Endothelial cell of umbilical vein (primary cell): ENCODE results near the gene COPS6. TPM values are rescaled to one million over a fixed set of nuclear protein-coding genes. Genes with fewer than 3 reads are reported as not detected.

Source experiments
- BruUV-seq: library from RNA; stranded (reverse); fragments of 400-500 nt; replicated peaks from 2 replicates; lab custom pipeline; 2021; lab: Mats Ljungman, UMichigan
- CTCF ChIA-PET: fragments of 300-600, 350-600 bp; sonication (Branson Sonifier 250); formaldehyde crosslinking; loops from one replicate; lab custom pipeline; 2021; ENCODE audit warnings: antibody characterized with exemption, inconsistent platforms; lab: Charles Lee
- POLR2A ChIA-PET: fragments of 300-600, 350-600 bp; sonication (Branson Sonifier 250); formaldehyde crosslinking; loops from one replicate; lab custom pipeline; 2021; ENCODE audit warnings: antibody characterized with exemption, inconsistent platforms; lab: Charles Lee
- DNase-seq: peaks from one replicate; pipeline ENCODE4 v3.0.0-alpha.2; 2011; ENCODE audit warnings: low read depth, low spot score
- FAIRE-seq: peaks from 2 replicates; lab custom pipeline; 2011; peaks lifted over from hg19 to GRCh38; lab: Jason Lieb, UNC
- H2AFZ ChIP-seq: 2 replicates; pipeline ENCODE4 v1.6.0; 2012; ENCODE audit warnings: low read depth, low read length, control low read depth, inconsistent platforms
- H3K27ac ChIP-seq: 2 replicates; pipeline ENCODE4 v1.5.1; 2011; ENCODE audit warnings: low read depth, mild to moderate bottlenecking, control low read depth, low read length, moderate library complexity; ENCODE audit not compliant: insufficient read depth
- H3K27me3 ChIP-seq, 2 experiments: 2 replicates each; pipeline versions ENCODE4 v1.6.0 to v1.6.1; 2011; ENCODE audit warnings: low read length in 2 of 2, mixed read lengths in 1 of 2; ENCODE audit not compliant: control insufficient read depth in 2 of 2, insufficient read depth in 2 of 2
- H3K36me3 ChIP-seq, 2 experiments: 2 replicates in 1 of 2; 3 replicates in 1 of 2; pipeline ENCODE4 v1.5.1; 2011; ENCODE audit warnings: low read length in 2 of 2, mild to moderate bottlenecking in 1 of 2, moderate library complexity in 1 of 2; ENCODE audit not compliant: control insufficient read depth in 2 of 2, insufficient read depth in 2 of 2; ENCODE audit errors: extremely low read depth in 1 of 2
- H3K4me1 ChIP-seq: 3 replicates; pipeline ENCODE4 v1.5.1; 2011; ENCODE audit warnings: mild to moderate bottlenecking, low read length; ENCODE audit not compliant: control insufficient read depth, insufficient read depth; ENCODE audit errors: extremely low read depth
- H3K4me2 ChIP-seq: 2 replicates; pipeline ENCODE4 v1.6.1; 2011; ENCODE audit warnings: low read length, control low read depth, mixed read lengths; ENCODE audit not compliant: insufficient read depth
- H3K4me3 ChIP-seq, 3 experiments: fragments of 200-600 bp in 1 of 3; sonication (generic), shearing (Covaris generic) in 1 of 3; replicated peaks in 1 of 3; 2 replicates each; pipeline ENCODE4 v1.5.1; 2011 to 2016; ENCODE audit warnings: control low read depth in 3 of 3, low read length in 3 of 3, mild to moderate bottlenecking in 2 of 3, inconsistent platforms in 1 of 3, low read depth in 1 of 3, moderate library complexity in 1 of 3; ENCODE audit not compliant: insufficient read depth in 1 of 3
- H3K79me2 ChIP-seq: 2 replicates; pipeline ENCODE4 v1.6.0; 2012; ENCODE audit warnings: low read length, inconsistent platforms; ENCODE audit not compliant: control insufficient read depth, insufficient read depth
- H3K9ac ChIP-seq: replicated peaks from 2 replicates; pipeline ENCODE3; 2011; ENCODE audit warnings: low read length, control low read depth; ENCODE audit not compliant: insufficient read depth; ENCODE audit errors: extremely low read depth
- H3K9me1 ChIP-seq: replicated peaks from 3 replicates; pipeline ENCODE4 v1.6.0; 2011; ENCODE audit warnings: mild to moderate bottlenecking, low read length; ENCODE audit not compliant: control insufficient read depth, insufficient read depth; ENCODE audit errors: extremely low read depth
- H3K9me3 ChIP-seq: replicated peaks from 2 replicates; pipeline ENCODE4 v1.5.1; 2012; ENCODE audit warnings: low read length, inconsistent platforms; ENCODE audit not compliant: control insufficient read depth, insufficient read depth
- H4K20me1 ChIP-seq: replicated peaks from 2 replicates; pipeline ENCODE3; 2011; ENCODE audit warnings: mild to moderate bottlenecking, low read length; ENCODE audit not compliant: control insufficient read depth, insufficient read depth; ENCODE audit errors: extremely low read depth
- CTCF ChIP-seq, 2 donors: IDR thresholded peaks; 1 replicate in 1 of 2; 2 replicates in 1 of 2; pipeline ENCODE4 v1.5.1; 2011; ENCODE audit warnings: low read length in 2 of 2, mild to moderate bottlenecking in 2 of 2, moderate library complexity in 2 of 2, control low read depth in 1 of 2, inconsistent platforms in 1 of 2, low read depth in 1 of 2; ENCODE audit not compliant: insufficient read depth in 1 of 2; ENCODE audit errors: extremely low read depth in 1 of 2
- POLR2A ChIP-seq: IDR thresholded peaks from 2 replicates; pipeline ENCODE4 v1.6.1; 2012; ENCODE audit warnings: low read depth, mild to moderate bottlenecking, control low read depth, low read length
- POLR2AphosphoS5 ChIP-seq: IDR thresholded peaks from 2 replicates; pipeline ENCODE4 v1.6.1; 2012; ENCODE audit warnings: low read depth, mild to moderate bottlenecking, control low read depth, low read length, moderate library complexity; ENCODE audit not compliant: insufficient read depth
- dilution Hi-C: fragments of 300-500 bp; cut with MboI; formaldehyde crosslinking; loops from one replicate; pipeline ENCODE4 v1.15.0; 2019; ENCODE audit warnings: low sequenced_read_pairs; ENCODE audit not compliant: extremely low pct_ligation_motif_present
- intact Hi-C: fragments of 100-400 bp; cut with micrococcal nuclease; formaldehyde crosslinking; loops from one replicate; pipeline ENCODE4 v1.10.0; 2022
- polyA plus RNA-seq, 4 experiments: library from polyadenylated mRNA; depleted of rRNA in 3 of 4; stranded (reverse) in 3 of 4; unstranded in 1 of 4; fragments of >200 nt; gene quantifications; 2 replicates each; pipeline versions ENCODE4 v1.2.1 to v1.2.3, GENCODE V29; 2011 to 2012; ENCODE audit warnings: missing spikeins in 1 of 4
- total RNA-seq: library from RNA; stranded (reverse); gene quantifications from 2 replicates; pipeline ENCODE4 v1.2.3, GENCODE V29; 2021

COPS6 gene
- total and polyA plus RNA-seq, 2 donors (not counting 3 experiments of a cell fraction or from before 2014, with no cell fraction given): 188 to 251 TPM

GRCh38 chr7:100119072-100119969, 30.6 kb downstream of the COPS6 start, which contains the start of the genes CNPY4 and TAF6:
Gene CNPY4, plus strand, starts transcription at chr7:100119634. Its CDS starts 111 bp downstream, at chr7:100119745.
Gene TAF6, minus strand, starts transcription at chr7:100119358. Its CDS starts 5,149 bp downstream, at chr7:100114209.
- H3K9ac ChIP-seq: peak within 1 kb of the TSS; percentile 76
- POLR2A ChIA-PET: no interaction called here
- H3K4me3 ChIP-seq: peak within 1 kb of the TSS; percentile 70 to 89 (median 77)
- peaks cover 10% of the 10 kb centered on the region for H3K79me2 ChIP-seq
- FAIRE-seq (peak; percentile 98), DNase-seq (peak; percentile 96)
- H3K9me3 ChIP-seq: no peaks in the 10 kb centered on the region
- BruUV-seq: no TSS peak
- H3K27me3 ChIP-seq: no peaks in the 10 kb centered on the region
- dilution Hi-C loops (no loop called here), intact Hi-C loops (loop anchor here (1.0 kb wide), 2 partner anchors 18 to 29 kb away; partner anchors contain the start of genes AP4M1, LAMTOR4 and MCM7)
- H3K4me2 ChIP-seq: peak within 1 kb of the TSS; percentile 67
- peak within 1 kb of the TSS; percentile 76 for H2AFZ ChIP-seq
- H3K9me1 ChIP-seq: no peaks in the 10 kb centered on the region
- TF ChIP-seq CTCF (IDR thresholded peaks at IDR 0.05; ENCODE audit: extremely low read depth in 1 of 2, insufficient read depth in 1 of 2, low read depth in 1 of 2, low read length in 2 of 2): no peak
- peak; percentile 86 for TF ChIP-seq POLR2A
- peak; percentile 74 for TF ChIP-seq POLR2AphosphoS5
- CTCF ChIA-PET: interaction anchor here (1.0 to 1.6 kb wide), 2 partner anchors 18 to 126 kb away, joined by 3 read pairs; partner anchors contain the start of genes AP4M1 and MCM7
- H3K27ac ChIP-seq: peak within 1 kb of the TSS; percentile 83
- H4K20me1 ChIP-seq: no peaks in the 10 kb centered on the region
- peaks cover 11% of the 10 kb centered on the region for H3K4me1 ChIP-seq
- H3K36me3 ChIP-seq: no peaks in the 10 kb centered on the region
